ENCODE results near the gene OXCT2.

DNA sequence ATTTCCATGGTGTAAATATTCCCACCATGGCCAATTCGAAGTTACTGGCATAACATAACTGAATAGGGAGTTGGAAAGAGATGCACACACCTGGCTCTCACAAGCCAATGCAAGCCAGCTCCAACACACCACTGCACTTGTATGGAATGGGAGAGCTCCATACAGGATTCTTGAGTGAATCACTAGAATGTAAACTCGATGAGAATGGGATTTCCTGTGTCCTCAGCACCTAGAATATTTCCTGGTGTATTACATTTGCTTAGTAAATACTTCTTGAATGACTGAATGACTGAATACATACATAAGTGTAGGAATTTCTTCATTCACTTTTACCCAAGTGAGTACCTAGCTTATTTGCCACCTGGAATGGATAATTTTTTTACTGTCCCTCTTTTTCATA lies 48.7 kb downstream of the OXCT2 start:
- no peak for TF ChIP-seq POLR2A (conservative IDR thresholded peaks at IDR 0.05)
- TF ChIP-seq GMEB1 (CRISPR knock-in tag; IDR thresholded peaks at IDR 0.05): no peak

Data from K562 (cell line).